GM12872 (cell line): ENCODE results near the gene SPAG5.

ENCODE experiments used
- CTCF ChIP-seq: IDR thresholded peaks from 3 replicates; pipeline ENCODE4 v1.5.1; 2011; ENCODE audit warnings: low read depth, mild to moderate bottlenecking, low read length, moderate library complexity; ENCODE audit not compliant: insufficient read depth

The SPAG5 gene

GRCh38 chr17:28528327-28529012 is 70.4 kb downstream of the SPAG5 start:
- TF ChIP-seq CTCF: no peak

GRCh38 chr17:28527859-28528258 is 71.0 kb downstream of the SPAG5 start:
- TF ChIP-seq CTCF: no peak
